ENCODE measurements around the gene RNF41.
"Not testable (repeated sequence)": the region's sequence is repeated elsewhere in the genome, so short reads cannot be mapped to it uniquely, and the experiment has no call there.

The RNF41 gene

DNA sequence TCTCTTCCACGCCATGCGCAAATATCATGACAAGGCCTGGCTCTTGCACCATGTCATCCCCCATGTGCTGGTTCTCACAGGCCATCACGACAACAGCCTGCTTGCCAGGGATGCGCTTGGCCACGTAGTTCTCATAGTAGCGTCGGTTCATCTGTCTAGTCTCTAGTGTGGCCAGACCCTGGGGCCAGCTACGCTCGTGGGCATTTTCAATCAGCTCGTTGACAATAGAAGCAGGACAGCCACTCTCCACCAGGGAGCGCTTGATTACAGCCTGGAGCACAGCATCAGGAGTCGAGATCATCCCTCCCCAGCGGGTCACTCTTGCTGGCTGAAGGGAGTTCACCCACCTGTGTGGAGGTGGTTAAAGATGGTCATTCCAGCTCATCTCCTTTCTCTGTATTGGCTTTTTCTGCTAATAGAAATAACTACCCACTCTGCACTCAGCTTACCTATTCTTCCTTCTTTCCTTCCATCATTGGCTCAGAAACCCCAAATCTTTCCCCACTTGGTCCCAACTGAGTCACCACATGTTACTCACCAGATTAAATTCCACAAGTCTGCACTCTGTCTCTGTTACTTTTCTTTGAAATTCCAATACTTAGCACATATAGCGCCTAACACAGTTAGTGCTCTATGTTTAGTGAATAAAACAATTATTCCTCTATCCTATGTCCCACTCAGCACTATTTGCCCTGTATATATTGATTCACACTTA is 15.1 kb downstream of the RNF41 start:
- peak; percentile 36 for DNase-seq

DNA sequence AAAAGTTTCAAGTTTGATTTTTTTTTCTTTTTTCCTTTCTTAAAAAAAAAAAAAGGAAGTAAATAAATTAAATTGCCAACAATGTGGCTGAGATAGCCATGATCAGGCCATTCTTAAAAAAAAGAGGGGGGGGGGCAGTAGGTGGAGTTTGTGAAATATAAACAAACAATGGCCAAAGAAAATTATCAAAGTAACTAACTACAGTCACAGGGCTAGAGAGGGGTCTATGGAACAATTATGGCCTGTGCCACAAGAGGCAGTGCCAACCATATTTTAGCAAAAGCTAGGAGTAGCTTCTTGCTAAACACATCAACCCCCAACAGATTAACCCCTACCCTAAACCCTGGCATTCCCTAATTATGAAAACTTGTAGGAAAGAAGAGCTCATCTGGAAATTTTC is 16.3 kb downstream of the RNF41 start:
- DNase-seq, result no peak

DNA sequence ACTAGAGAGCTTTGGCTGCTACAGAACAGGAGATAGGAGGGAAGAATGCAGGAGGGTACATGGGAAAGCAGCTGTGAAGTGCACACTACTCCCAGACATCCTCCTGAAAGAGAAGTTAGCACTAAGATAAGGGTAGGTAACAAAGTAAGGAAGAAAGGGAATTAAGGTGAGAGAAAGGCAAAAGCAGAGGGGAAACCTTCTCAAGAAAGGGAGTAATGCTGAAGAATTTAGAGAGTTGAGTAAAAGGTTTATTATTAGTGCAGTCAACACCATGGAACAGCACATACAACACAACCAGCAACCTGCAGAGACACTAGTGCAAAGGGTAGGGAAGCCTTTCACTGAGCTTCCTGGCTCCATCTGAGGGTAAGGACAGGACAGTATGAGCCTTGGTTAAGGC is 17.4 kb downstream of the RNF41 start:
- no peak for DNase-seq

DNA sequence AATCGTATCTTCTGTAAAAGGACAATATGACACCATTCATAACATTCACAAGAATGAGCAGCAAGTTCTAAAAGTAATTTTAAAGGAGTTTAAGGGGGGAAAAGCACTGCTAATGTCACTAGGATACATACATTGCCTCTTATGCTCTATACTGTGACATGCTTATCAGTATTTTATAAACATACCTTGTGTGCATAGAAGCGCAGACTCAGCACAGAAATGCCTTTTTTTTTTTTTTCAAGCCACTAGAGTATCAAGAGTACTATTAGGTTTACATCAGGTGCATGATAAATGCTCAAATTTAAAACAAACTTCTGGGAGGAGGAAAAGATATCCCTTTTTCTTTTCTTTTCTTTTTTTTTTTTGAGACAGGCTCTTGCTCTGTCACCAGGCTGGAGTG is 18.9 kb downstream of the RNF41 start:
- no peak for DNase-seq

DNA sequence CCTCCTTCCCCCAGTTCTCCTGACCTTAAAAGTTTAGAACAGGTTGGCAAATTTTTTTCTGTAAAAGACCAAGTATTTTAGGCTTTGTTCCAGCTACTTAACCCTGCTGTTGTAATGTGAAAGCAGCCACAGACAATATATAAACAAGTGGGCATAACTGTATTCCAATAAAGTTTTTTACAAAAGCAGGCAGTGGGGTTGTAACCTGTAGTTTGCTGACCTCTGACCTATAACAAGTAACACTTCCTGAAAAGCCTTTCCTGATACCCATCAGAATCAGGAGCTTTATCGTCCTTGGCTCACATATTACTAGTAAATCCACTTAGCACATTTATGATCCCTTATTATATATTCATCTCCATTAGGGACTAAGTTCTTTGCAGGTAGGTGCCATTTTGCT is 19.4 kb downstream of the RNF41 start:
- DNase-seq, result no peak

DNA sequence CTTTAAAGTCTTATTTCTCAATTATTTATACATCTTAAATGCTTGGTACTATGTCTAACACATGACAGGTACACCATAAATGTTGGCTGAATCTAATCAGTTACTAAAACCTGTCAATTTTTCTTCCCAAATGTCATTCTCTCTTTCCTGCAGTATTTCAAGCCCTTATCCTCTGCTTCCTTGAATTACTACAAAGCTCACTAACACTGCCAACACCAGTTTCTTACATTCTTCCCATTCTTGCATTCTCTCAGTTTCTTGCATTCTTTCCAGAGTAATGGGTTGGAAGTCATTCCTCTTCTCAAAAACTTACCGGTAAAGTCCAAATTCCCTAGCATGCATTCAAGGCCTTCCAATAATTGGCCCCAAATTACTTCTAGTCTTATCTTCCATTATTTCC is 22.9 kb downstream of the RNF41 start:
- DNase-seq, result no peak

DNA sequence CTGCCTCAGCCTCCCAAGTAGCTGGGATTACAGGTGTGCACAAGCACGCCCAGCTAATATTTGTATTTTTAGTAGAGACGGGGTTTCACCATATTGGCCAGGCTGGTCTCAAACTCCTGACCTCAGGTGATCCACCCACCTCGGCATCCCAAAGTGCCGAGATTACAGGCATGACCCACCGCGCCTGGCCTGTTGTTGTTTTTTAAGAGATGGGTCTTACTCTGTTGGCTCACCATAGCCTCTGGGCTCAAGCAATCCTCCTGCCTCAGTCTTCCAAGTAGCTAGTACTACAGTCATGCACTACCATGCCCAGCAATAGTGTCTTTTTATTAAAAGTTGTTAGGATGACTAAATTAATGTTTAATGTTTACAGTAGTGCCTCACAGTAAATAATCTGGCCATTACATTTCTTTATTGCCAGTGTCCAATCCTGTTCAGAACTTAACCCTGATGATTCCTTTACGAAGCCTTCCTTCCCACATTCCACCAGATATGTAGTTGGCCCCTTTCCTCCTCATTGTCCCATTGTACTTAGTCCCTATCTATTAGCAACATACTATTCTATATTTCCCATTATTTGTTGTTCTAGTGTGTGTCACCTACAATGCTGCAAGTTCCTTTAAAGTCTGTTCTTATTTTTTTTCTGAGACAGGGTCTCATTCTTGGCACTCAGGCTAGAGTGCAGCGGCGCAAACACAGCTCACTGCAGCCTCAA is 23.6 kb downstream of the RNF41 start:
- no peak for DNase-seq

DNA sequence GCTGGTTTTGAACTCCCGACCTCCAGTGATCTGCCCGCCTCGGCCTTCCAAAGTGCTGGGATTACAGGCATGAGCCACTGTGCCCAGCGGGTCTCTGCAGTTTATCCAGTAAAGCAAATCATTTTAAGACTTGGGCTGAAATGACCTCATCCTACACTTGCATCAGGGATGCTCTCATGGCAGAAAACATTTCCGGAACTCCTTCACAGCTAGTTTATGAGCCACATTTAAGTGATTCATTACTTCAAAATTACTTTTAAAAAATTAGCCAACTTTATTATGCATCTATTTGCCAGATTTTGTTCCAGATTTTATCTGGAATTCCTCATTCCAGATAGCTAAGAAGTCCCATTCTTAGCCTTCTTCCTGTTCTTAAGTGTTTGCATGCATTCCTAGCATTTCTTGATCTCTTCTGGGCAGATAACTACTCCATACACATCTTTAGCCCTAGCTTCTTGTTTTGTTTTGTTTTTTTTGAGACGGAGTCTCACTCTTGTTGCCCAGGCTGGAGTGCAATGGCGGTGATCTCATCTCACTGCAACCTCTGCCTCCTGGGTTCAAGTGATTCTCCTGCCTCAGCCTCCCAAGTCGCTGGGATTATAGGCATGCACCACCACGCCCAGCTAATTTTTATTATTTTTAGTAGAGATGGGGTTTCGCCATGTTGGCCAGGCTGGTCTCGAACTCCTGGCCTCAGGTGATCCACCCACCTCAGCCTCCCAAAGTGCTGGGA is 24.7 kb downstream of the RNF41 start:
- DNase-seq, result not testable (repeated sequence)

DNA sequence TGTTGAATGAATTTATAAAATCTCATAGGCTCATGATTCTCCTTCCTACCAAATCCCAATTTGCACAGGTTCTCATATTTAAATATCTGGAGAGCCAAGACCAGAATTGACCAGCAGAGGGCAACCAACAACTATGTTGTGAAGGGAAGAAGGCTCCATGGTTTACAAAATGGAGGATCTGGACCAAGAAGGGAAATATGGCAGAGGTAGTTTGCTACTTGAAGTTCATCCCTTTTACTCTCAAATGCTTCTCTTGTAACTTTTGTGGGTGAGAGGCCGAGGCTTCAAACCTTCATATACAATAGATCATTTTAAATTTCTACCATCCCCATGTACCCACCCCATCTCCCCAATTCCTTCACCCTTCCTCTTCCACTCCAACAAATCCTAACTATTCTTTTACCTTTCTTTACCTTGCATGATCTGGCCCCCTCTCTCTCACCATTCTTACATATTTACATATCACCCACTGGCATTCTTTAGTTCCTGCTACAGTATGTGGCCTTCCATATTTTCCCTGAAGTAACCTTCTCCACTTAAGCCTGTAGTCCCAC is 28.6 kb downstream of the RNF41 start:
- peak; percentile 87 for DNase-seq

DNA sequence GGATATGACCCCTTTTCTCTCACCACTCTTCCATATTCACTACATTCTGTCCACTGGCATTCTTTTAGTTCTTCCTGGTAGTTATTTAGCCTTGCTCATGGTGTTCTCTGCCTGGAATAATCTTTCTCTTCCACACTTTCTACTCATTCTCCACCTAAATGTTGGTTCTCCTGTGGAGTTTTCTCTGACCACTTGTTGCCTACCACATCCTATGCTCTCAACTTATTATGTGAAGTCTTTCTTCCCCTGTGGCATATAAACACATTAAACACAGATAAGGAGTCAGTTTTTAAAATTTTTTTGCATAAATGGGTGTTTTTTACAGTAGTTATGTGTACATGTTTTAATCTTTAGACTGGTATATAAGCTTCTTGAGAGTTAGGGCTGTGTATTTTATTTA is 29.1 kb downstream of the RNF41 start:
- no peak for DNase-seq

DNA sequence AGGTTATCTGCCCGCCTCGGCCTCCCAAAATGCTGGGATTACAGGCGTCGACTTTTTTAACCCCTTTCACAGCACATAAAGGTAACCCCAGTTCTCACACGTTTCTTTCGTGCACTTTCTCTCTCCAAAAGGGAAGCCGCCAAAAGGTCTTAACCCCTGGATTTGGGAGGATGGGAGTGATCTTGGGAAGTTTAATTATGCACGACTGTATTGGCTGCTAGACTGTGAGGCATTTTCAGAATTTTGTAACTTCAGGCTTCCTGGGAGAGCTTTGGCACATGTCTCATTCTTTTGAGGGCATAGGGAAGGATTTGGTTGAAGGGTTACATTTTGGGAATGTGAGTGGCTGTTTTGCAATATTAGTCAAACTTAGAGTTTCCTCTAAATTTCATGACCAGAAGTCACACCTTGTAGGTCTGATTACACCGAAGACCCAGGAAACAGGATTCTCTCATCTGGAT is 31.0 kb downstream of the RNF41 start:
- DNase-seq, result no peak

DNA sequence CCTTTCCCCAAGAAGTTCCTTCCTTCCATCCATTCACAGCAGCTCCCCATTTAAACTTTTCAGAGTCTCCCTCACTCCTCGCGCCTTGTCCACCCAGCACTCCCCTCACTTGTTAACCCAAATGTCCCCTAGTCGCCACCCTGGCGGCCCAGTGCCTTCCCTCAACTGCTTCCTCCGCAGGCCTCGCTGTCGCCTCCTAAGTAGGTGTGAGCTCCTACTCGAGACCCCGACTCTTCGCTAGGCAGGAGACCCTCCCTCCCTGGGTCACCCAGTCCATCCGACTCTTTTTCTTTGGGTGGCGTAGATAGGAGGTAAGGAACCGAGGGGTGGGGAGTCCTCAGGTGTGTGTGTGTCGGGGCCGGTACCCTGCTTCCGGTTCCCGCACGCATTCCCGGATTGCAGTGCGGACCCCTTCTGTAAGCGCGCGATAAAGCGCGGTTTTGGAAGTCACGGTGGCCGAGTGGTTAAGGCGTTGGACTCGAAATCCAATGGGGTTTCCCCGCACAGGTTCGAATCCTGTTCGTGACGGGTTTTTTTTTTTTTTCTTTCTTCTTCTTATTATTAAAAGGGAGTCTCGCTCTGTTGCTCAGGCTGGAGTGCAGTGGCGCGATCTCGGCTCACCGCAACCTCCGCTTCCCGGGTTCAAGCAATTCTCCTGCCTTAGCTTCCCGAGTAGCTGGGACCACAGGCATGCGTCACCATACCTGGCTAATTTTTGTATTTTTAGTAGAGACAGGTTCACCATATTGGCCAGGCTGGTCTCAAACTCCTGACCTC is 31.6 kb downstream of the RNF41 start:
- peak; percentile 93 for DNase-seq

DNA sequence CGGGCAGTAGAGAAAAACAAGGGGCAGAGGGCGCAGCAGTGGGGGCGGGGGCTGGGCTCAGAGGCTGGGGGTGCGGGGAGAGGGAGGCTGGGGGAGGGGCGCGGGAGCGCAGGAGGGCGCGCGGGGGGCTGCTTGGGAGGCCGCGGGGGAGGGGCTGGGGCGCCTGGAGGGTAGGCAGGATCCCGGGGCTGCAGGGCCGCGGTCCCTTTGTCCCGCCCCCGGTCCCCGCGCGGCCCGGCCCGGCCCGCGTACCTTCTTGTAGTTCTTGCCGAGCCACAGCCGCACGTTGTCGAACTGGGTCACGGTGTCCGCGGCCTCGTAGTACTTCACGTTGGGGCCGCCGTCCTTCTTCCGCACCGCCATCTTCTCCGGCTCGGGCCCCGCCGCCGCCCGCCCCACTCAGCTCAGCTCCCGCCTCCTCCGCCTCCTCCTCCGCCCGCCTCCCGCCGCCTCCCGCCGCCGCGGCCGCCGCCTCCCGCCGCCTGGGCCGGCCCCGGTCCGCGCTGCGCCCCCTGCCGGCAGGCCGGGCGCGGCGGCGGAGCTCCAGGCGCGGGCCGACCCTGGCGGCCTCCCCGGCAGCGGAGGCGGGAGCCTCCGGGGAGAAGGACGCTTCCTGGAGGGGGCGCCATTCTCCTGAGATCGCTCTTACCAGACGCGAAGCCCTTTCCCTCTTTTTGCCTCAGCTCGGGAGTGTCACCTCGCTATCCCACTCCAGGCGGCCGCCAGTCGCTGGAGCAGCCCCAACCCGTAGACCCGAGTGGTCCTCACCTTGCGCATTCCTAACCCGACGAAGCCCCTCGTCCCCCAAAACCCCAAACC is 32.4 kb downstream of the RNF41 start, which contains the start of gene SMARCC2:
Gene SMARCC2 (minus strand): TSS at position 385 of the 819 bp plus-strand sequence. CDS start 22 bp downstream, at position 363.
- DNase-seq, result peak; percentile 90

DNA sequence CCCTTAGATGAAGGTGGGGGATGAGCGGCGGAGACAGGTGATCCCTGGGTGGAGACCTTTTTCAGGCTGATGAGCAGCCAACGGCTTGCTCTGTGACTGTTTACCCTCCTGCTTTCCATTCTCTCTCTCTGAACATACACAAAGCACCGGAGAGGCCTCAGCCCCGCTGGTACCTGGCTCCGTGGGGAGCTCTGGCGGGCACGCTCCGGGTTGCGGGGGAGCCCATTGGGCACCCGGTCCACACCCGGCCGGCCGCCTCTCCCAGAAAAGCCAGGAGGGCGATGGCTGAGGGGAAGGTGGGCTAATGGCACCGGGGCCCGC is 33.0 kb downstream of the RNF41 start:
- DNase-seq, result peak; percentile 15

DNA sequence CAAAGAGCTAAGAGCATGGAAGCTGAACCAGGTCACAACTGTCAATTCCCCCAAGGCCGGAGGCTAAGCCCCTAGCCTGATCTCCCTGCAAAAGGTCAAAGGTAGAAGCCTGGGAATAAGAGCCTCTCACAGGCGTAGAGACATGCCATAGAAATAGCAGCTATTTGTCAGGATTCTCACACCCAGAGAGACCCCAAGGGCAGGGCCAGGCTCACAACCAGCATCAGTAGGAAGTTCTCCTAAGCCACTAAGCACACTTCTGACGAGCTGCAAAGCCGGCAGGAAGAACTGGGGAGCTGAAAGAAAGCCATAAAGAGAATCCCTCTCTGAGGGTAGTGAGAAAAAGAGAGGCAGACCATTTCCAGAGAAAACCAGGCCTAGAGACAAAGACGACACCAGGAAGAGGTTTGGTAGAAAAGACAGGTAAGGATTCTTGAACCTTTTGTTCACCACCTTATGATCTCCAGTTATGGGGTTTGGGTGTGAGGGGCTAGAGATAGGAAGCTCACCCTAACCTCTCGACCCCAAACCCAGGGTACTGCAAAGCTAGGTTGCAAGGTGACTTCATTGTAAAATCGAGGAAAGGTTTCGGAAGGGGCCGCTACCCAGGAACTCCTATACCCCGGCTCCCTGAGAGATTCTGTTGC is 33.5 kb downstream of the RNF41 start:
- DNase-seq, result peak; percentile 27

DNA sequence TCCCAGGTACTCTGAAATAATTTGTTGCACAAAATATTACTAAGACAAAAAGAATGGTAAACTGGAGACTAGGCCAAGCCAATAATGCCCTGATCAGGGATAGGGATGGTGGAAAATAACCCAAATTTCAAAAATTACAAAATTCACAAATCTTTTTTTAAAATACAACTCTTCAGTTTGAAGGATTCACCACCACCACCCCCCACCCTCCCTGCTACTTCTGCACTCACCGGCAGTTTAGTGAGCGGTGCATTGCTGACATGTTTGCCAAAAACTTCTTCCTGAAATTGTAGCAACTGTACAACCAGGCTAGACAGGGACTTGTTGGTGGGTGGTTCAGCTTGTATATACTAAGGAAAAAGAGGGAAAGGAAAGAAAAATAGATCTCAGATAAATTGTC is 34.8 kb downstream of the RNF41 start:
- DNase-seq, result no peak

DNA sequence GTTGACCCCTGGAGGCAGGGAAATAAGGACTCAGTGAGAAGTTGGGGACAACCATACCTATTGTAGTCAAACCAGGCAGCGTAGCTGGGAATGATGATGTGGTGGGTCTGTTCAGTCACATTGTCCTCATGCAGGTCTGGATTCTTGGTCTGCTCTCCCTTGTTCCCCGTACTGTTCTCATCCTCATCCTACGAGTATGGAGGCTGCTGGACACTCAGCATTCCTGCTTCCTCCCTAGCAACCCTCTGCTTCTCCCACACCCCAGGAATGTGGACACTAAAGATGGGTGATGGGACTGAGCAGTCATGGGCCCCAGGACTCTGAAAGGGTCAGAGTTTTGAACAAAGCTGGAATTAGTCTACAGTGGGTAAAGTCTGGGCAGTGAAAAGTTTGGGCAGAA is 43.4 kb downstream of the RNF41 start:
- no peak for DNase-seq

DNA sequence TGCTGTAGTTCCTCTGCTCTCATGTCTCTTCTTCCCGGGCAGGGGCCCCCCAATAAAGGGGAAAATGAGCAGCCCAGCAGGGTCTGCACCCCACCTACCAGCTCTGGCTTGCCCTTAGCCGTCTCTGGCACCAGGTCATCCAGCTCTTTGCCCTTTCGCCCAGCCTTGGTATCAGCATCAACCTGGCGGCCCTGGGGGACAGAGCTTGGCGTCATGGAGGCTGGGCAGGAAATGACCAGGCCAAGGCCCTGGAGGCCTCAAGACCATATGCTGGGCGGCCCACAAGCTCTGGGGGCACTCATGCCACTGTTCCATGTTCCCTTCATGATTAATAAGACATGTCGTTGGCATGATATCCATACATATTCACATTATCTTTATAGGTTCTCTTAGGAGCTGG is 48.9 kb downstream of the RNF41 start:
- no peak for DNase-seq

DNA sequence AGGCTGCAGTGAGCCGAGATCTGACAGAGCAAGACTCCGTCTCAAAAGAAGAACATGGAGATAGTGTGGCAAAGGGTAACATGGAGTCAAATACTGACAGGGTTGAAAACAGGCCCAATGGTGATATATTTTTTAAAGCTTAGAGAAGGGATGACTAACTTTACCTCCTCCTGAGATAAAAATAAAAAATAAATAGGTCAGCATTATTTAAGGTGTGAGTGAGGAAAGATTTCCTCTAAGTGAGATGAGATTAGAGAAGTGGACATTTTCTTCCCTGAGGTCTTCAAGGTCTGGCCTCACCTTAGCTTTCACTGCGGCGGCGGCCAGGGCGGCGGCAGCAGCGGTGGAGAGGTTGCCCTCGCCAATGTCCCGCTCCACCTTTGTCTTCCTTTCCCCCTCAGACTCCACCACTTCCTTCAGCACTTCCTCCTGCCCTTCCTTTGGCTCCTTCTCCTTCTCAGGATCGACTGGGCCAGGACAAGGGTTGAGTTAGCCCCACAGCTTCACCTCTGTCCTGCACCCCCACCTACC is 52.4 kb downstream of the RNF41 start:
- no peak for DNase-seq

DNA sequence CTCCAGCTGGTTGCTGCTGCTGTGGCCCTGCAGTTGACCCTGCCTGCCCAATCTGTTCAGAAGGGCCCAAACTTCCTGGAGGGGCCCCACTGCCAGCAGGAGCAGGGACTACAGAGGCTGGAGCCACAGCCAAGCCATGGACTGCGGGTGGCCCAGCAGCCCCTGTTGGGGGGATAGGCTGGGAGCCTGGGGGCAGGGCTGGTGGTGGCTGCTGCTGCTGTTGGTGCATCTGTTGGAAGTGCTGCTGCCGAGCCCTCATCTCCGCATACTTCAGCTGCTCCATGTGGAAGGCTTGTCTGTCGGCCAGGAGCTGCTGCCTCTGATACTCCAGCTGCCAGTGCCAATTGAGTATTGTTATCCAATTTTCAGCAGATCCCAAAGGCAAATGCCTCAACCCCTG is 56.4 kb downstream of the RNF41 start:
- no peak for DNase-seq

DNA sequence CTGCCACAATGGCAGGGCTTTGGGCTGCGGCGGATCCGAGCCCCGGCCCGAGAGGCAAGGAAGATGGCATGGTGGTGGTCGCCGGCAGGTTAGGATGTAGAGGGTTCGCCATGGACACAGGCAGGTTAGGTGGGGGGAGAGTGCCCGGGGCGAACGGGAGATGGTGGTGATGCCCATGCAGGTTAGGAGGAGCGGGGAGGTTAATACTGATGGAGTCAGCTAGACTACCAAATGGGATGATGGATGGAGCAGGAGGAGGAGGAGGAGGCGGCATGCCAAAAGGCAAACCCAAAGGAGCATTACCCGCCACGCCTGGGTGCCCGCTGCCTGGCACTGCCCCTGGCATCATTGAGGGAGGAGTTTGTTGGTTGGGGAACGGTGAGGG is 57.4 kb downstream of the RNF41 start:
- no peak for DNase-seq

Measured in activated CD4-positive, alpha-beta T cell treated with anti-CD3 and anti-CD28 coated beads, Interleukin-10, Interleukin-2, amounts not matched to agents 100 ng/mL and 50 ng/mL, durations not matched to agents 16 hours and 8 hours (primary cell).